Erythroblast (primary cell): ENCODE measurements around the gene AGO4.

ENCODE experiments used
- GATA1 ChIP-seq: IDR thresholded peaks from 2 replicates; pipeline ENCODE4 v1.6.1; 2011; ENCODE audit warnings: low read depth, mild to moderate bottlenecking, control low read depth, low read length, moderate library complexity
- POLR2A ChIP-seq: IDR thresholded peaks from 2 replicates; pipeline ENCODE4 v1.6.1; 2011; ENCODE audit warnings: mild to moderate bottlenecking, low read length

GRCh38 chr1:35884934-35885333 is 77.1 kb downstream of the AGO4 start:
- no peak for TF ChIP-seq POLR2A
- TF ChIP-seq GATA1: no peak
